Thyroid gland (tissue), 4 donors: ENCODE measurements around the gene TMEM30A.

ENCODE experiments used
- POLR2A ChIP-seq, 2 donors: fragments of 450-650 bp; IDR thresholded peaks; one replicate each; pipeline ENCODE4 v1.6.1; 2017; ENCODE audit warnings: antibody characterized with exemption in 2 of 2, mild to moderate bottlenecking in 2 of 2, moderate library complexity in 1 of 2
- TF ChIP-seq, protein P1 (sequence below), 6 experiments: fragments of 200-600 bp in 3 of 6; fragments of 450-650 bp in 3 of 6; sonication (generic) in 3 of 6; IDR thresholded peaks; one replicate each; pipeline ENCODE4 v1.5.1; 2016 to 2019; ENCODE audit warnings: antibody characterized with exemption in 6 of 6, mild to moderate bottlenecking in 2 of 6, inconsistent platforms in 1 of 6, moderate library complexity in 1 of 6

DNA sequence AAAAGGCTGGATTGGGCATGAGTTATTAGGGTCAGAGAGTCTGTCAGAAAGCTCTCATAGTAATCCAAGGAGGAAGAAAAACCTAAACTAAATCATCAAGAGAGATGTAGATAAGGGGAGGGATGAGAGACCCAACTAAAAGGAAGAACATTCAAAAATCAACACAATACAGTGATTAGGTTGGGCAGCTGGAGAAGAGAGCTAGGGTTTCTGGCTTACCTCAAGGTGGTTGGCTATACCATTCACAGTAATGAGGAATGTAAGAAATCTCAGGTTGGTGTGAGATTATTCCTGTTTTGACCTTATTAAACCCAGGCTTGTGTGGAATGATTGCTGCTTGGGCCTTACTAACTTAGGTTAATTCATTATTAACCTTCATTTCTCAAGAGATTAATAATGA is 34.8 kb downstream of the TMEM30A start:
- TF ChIP-seq, protein P1, sequence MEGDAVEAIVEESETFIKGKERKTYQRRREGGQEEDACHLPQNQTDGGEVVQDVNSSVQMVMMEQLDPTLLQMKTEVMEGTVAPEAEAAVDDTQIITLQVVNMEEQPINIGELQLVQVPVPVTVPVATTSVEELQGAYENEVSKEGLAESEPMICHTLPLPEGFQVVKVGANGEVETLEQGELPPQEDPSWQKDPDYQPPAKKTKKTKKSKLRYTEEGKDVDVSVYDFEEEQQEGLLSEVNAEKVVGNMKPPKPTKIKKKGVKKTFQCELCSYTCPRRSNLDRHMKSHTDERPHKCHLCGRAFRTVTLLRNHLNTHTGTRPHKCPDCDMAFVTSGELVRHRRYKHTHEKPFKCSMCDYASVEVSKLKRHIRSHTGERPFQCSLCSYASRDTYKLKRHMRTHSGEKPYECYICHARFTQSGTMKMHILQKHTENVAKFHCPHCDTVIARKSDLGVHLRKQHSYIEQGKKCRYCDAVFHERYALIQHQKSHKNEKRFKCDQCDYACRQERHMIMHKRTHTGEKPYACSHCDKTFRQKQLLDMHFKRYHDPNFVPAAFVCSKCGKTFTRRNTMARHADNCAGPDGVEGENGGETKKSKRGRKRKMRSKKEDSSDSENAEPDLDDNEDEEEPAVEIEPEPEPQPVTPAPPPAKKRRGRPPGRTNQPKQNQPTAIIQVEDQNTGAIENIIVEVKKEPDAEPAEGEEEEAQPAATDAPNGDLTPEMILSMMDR (IDR thresholded peaks at IDR 0.05), result no peak
- no peak for TF ChIP-seq POLR2A (IDR thresholded peaks at IDR 0.05)
